Measurements from ENCODE around the gene PHEX.

PHEX gene

DNA sequence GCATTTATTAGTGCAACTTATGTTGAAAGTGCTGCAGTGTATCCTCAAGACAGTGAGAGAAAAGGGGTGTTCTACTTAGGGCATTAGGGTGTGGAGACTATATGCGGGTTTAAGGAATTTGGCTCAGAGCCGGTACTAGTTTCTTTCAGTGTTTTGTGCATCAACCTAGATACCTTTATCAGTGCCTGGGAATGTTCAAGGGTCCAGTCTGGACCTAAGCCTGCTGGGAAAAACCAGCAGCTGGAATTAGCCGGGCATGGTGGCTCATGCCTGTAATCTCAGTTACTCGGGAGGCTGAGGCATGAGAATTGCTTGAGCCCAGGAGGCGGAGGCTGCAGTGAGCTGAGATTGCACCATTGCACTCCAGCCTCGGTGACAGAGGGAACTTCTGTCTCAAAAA lies 7.4 kb downstream of the PHEX start:
- Histone ChIP-seq H3K27ac (ENCODE audit: low read depth, low read length) (no peak overlapping the region), H3K9me3 (ENCODE audit: control insufficient read depth, insufficient read depth, low read depth, low read length) (no peaks in the 10 kb centered on the region), H3K4me1 (ENCODE audit: control insufficient read depth, insufficient read depth, low read length) (peaks cover 22% of the 10 kb centered on the region), H3K4me3 (ENCODE audit: low read depth, low read length) (no peak overlapping the region), H3K36me3 (ENCODE audit: control insufficient read depth, insufficient read depth, low read length) (no peaks in the 10 kb centered on the region), H3K27me3 (ENCODE audit: control insufficient read depth, insufficient read depth, low read length) (no peaks in the 10 kb centered on the region; the same call in 1 of the 2 replicates), H3K9ac (ENCODE audit: low read length) (no peak overlapping the region)

GRCh38 chrX:22040184-22040583 lies 8.1 kb downstream of the PHEX start:
- Histone ChIP-seq H3K9me3 (ENCODE audit: control insufficient read depth, insufficient read depth, low read depth, low read length) (no peaks in the 10 kb centered on the region), H3K27ac (ENCODE audit: low read depth, low read length) (no peak overlapping the region), H3K4me1 (ENCODE audit: control insufficient read depth, insufficient read depth, low read length) (peaks cover 18% of the 10 kb centered on the region)

GRCh38 chrX:22041907-22042530 lies 9.9 kb downstream of the PHEX start:
- H3K4me1 ChIP-seq (ENCODE audit: control insufficient read depth, insufficient read depth, low read length) = peaks cover 18% of the 10 kb centered on the region
- no peaks in the 10 kb centered on the region for H3K36me3 ChIP-seq (ENCODE audit: control insufficient read depth, insufficient read depth, low read length)
- H3K27ac ChIP-seq (ENCODE audit: low read depth, low read length) = no peak overlapping the region
- peaks cover 2% of the 10 kb centered on the region; the same call in 1 of the 2 replicates for H3K27me3 ChIP-seq (ENCODE audit: control insufficient read depth, insufficient read depth, low read length)
- H3K9me3 ChIP-seq (ENCODE audit: control insufficient read depth, insufficient read depth, low read depth, low read length) = no peaks in the 10 kb centered on the region
- no peak overlapping the region for H3K9ac ChIP-seq (ENCODE audit: low read length)
- H3K4me3 ChIP-seq (ENCODE audit: low read depth, low read length) = no peak overlapping the region

More at GRCh38 chrX:22040184-22040583, 8.1 kb downstream of the PHEX start:
- no peak overlapping the region for H3K4me3 ChIP-seq (ENCODE audit: low read depth, low read length)
- no peaks in the 10 kb centered on the region; the same call in 1 of the 2 replicates for H3K27me3 ChIP-seq (ENCODE audit: control insufficient read depth, insufficient read depth, low read length)
- no peaks in the 10 kb centered on the region for H3K36me3 ChIP-seq (ENCODE audit: control insufficient read depth, insufficient read depth, low read length)
- H3K9ac ChIP-seq (ENCODE audit: low read length) = no peak overlapping the region

- Histone ChIP-seq H3K9ac (ENCODE audit: low read length) (no peak overlapping the region), H3K27ac (ENCODE audit: low read depth, low read length) (no peak overlapping the region), H3K36me3 (ENCODE audit: control insufficient read depth, insufficient read depth, low read length) (no peaks in the 10 kb centered on the region), H3K27me3 (ENCODE audit: control insufficient read depth, insufficient read depth, low read length) (peaks cover 2% of the 10 kb centered on the region; the same call in 1 of the 2 replicates), H3K4me1 (ENCODE audit: control insufficient read depth, insufficient read depth, low read length) (peaks cover 15% of the 10 kb centered on the region), H3K4me3 (ENCODE audit: low read depth, low read length) (no peak overlapping the region), H3K9me3 (ENCODE audit: control insufficient read depth, insufficient read depth, low read depth, low read length) (no peaks in the 10 kb centered on the region)
Observed at GRCh38 chrX:22043872-22044271, 11.7 kb downstream of the PHEX start.

GRCh38 chrX:22047468-22047867 lies 15.3 kb downstream of the PHEX start:
- H3K9ac ChIP-seq (ENCODE audit: low read length) = no peak overlapping the region
- no peak overlapping the region for H3K4me3 ChIP-seq (ENCODE audit: low read depth, low read length)
- no peaks in the 10 kb centered on the region for H3K36me3 ChIP-seq (ENCODE audit: control insufficient read depth, insufficient read depth, low read length)
- no peak overlapping the region for H3K27ac ChIP-seq (ENCODE audit: low read depth, low read length)
- H3K4me1 ChIP-seq (ENCODE audit: control insufficient read depth, insufficient read depth, low read length) = peaks cover 15% of the 10 kb centered on the region
- H3K9me3 ChIP-seq (ENCODE audit: control insufficient read depth, insufficient read depth, low read depth, low read length) = no peaks in the 10 kb centered on the region
- H3K27me3 ChIP-seq (ENCODE audit: control insufficient read depth, insufficient read depth, low read length) = peaks cover 2% of the 10 kb centered on the region; the same call in 1 of the 2 replicates

DNA sequence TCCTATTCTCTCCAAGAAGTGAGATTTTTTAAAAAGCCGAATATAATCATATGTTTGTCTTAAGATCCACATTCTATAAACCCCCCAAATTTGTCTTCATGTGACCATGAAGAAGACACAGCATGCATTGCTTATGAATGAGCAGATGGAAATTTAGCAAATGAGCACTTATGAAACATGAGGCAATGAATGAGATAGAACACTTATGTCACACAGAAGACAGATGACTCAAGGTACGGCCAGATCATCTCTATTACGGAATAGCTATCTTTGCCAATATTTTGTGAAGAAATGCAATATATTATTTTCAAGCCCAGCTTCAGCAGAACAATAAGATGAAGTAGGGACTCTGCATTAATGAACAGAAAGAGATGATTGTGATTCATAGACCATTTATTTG lies 21.4 kb downstream of the PHEX start:
- Histone ChIP-seq H3K36me3 (ENCODE audit: control insufficient read depth, insufficient read depth, low read length) (no peaks in the 10 kb centered on the region), H3K27ac (ENCODE audit: low read depth, low read length) (no peak overlapping the region), H3K4me3 (ENCODE audit: low read depth, low read length) (no peak overlapping the region), H3K4me1 (ENCODE audit: control insufficient read depth, insufficient read depth, low read length) (no peaks in the 10 kb centered on the region), H3K9ac (ENCODE audit: low read length) (no peak overlapping the region), H3K27me3 (ENCODE audit: control insufficient read depth, insufficient read depth, low read length) (no peaks in the 10 kb centered on the region; the same call in 1 of the 2 replicates), H3K9me3 (ENCODE audit: control insufficient read depth, insufficient read depth, low read depth, low read length) (no peaks in the 10 kb centered on the region)

DNA sequence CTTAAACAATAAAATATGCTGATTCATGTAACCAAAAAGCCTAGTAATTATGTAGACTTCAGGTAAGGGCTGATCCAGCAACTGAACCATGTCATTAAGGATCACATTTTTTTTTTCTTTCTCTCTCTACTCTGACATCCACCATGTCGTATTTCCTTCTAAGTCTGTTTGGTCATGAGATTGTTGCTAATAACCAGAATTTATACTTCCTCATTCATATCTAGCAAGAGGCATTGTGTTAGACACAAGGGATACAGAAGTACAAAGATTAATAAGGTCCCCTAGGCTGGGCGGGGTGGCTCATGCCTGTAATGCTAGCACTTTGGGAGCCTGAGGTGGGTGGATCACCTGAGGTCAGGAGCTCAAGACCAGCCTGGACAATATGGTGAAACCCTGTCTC lies 24.1 kb downstream of the PHEX start:
- no peak overlapping the region for H3K4me3 ChIP-seq (ENCODE audit: low read depth, low read length)
- peaks cover 1% of the 10 kb centered on the region; the same call in 1 of the 2 replicates for H3K27me3 ChIP-seq (ENCODE audit: control insufficient read depth, insufficient read depth, low read length)
- no peak overlapping the region for H3K27ac ChIP-seq (ENCODE audit: low read depth, low read length)
- no peaks in the 10 kb centered on the region for H3K36me3 ChIP-seq (ENCODE audit: control insufficient read depth, insufficient read depth, low read length)
- no peaks in the 10 kb centered on the region for H3K4me1 ChIP-seq (ENCODE audit: control insufficient read depth, insufficient read depth, low read length)
- H3K9ac ChIP-seq (ENCODE audit: low read length) = no peak overlapping the region
- H3K9me3 ChIP-seq (ENCODE audit: control insufficient read depth, insufficient read depth, low read depth, low read length) = no peaks in the 10 kb centered on the region

DNA sequence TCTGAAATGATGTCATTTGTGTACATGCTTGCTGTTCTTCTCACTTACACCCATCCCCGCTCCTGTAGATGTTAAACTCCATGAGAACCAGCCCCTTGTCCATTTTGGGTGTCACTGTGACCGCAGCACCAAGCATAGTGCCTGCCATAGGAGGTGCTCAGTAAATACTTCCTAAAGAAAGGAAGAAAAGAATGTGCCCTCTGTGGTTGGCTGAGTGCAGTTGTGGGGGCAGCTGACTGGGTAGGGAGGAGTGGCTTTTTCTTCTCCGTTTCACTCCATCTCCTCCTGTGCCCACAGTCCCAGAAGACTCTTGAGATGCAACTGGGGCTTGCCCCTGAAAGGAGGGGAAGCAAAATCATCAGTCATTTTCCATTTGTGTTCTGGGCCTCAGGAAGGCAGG lies 25.5 kb downstream of the PHEX start:
- Histone ChIP-seq H3K4me3 (ENCODE audit: low read depth, low read length) (no peak overlapping the region), H3K9ac (ENCODE audit: low read length) (no peak overlapping the region), H3K27ac (ENCODE audit: low read depth, low read length) (no peak overlapping the region), H3K9me3 (ENCODE audit: control insufficient read depth, insufficient read depth, low read depth, low read length) (no peaks in the 10 kb centered on the region), H3K27me3 (ENCODE audit: control insufficient read depth, insufficient read depth, low read length) (peaks cover 3% of the 10 kb centered on the region; the same call in 1 of the 2 replicates), H3K36me3 (ENCODE audit: control insufficient read depth, insufficient read depth, low read length) (no peaks in the 10 kb centered on the region), H3K4me1 (ENCODE audit: control insufficient read depth, insufficient read depth, low read length) (no peaks in the 10 kb centered on the region)

DNA sequence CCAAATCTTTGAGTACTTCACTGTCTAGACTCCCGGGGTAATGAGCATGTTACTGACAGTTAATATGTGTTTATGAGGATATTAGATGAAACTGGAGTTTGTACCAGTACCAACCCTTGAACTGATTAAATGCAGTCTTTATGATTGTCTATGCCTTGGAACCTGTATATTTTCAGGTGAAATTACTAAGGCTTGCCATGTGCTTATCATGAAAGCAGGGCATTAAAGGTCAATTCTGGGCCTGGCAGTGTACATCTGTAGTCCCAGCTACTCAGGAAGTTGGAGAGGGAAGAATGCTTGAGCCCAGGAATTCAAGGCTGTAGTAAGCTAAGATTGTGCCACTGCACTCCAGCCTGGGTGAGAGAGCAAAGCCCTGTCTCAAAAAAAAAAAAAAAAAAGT lies 27.6 kb downstream of the PHEX start:
- Histone ChIP-seq H3K36me3 (ENCODE audit: control insufficient read depth, insufficient read depth, low read length) (no peaks in the 10 kb centered on the region), H3K4me3 (ENCODE audit: low read depth, low read length) (no peak overlapping the region), H3K27ac (ENCODE audit: low read depth, low read length) (no peak overlapping the region), H3K4me1 (ENCODE audit: control insufficient read depth, insufficient read depth, low read length) (no peaks in the 10 kb centered on the region), H3K9ac (ENCODE audit: low read length) (no peak overlapping the region), H3K27me3 (ENCODE audit: control insufficient read depth, insufficient read depth, low read length) (peaks cover 3% of the 10 kb centered on the region; the same call in 1 of the 2 replicates), H3K9me3 (ENCODE audit: control insufficient read depth, insufficient read depth, low read depth, low read length) (no peaks in the 10 kb centered on the region)

GRCh38 chrX:22060415-22061280 lies 28.5 kb downstream of the PHEX start:
- no peak overlapping the region for H3K9ac ChIP-seq (ENCODE audit: low read length)
- no peak overlapping the region for H3K4me3 ChIP-seq (ENCODE audit: low read depth, low read length)
- H3K27me3 ChIP-seq (ENCODE audit: control insufficient read depth, insufficient read depth, low read length) = peaks cover 3% of the 10 kb centered on the region; the same call in 1 of the 2 replicates
- H3K27ac ChIP-seq (ENCODE audit: low read depth, low read length) = no peak overlapping the region
- no peaks in the 10 kb centered on the region for H3K4me1 ChIP-seq (ENCODE audit: control insufficient read depth, insufficient read depth, low read length)
- H3K9me3 ChIP-seq (ENCODE audit: control insufficient read depth, insufficient read depth, low read depth, low read length) = no peaks in the 10 kb centered on the region
- H3K36me3 ChIP-seq (ENCODE audit: control insufficient read depth, insufficient read depth, low read length) = no peaks in the 10 kb centered on the region

- no peak overlapping the region for H3K4me3 ChIP-seq (ENCODE audit: low read depth, low read length)
- H3K27ac ChIP-seq (ENCODE audit: low read depth, low read length) = no peak overlapping the region
- no peak overlapping the region for H3K9ac ChIP-seq (ENCODE audit: low read length)
- peaks cover 3% of the 10 kb centered on the region; the same call in 1 of the 2 replicates for H3K27me3 ChIP-seq (ENCODE audit: control insufficient read depth, insufficient read depth, low read length)
- H3K4me1 ChIP-seq (ENCODE audit: control insufficient read depth, insufficient read depth, low read length) = peaks cover 5% of the 10 kb centered on the region; the same call in 1 of the 2 replicates
- H3K9me3 ChIP-seq (ENCODE audit: control insufficient read depth, insufficient read depth, low read depth, low read length) = no peaks in the 10 kb centered on the region
- H3K36me3 ChIP-seq (ENCODE audit: control insufficient read depth, insufficient read depth, low read length) = no peaks in the 10 kb centered on the region
Observed at GRCh38 chrX:22063284-22063683, 31.2 kb downstream of the PHEX start.
